ENCODE data around the gene OR52N4. TPM values are rescaled to one million over a fixed set of nuclear protein-coding genes. Genes with fewer than 3 reads are reported as not detected.

Gene OR52N4
- polyA plus RNA-seq, 1 of the 3 experiments (the other 2 are of a cell fraction) = 0.10 TPM

DNA sequence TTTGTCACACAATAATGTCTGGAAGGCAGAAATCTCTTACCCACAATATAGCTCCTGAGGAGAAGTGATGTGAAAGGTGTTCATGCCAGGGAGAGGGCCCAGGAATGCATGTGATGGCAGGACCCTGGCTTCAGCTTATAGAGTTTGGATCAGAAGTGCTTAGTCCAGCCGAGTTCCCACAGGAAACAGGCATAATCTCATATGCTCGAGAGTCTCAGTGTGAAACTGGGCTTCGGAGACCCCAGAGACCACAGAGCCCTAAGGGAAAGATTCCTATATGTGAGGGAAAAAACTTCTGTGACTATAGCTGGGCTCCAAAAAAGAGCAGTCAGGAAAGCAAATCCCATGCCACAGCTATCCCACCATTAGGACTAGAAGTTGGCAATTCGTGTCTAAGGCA, 29.2 kb downstream of the OR52N4 start, which contains the start of gene OR52N5 (continued):
- TF ChIP-seq, protein P1, sequence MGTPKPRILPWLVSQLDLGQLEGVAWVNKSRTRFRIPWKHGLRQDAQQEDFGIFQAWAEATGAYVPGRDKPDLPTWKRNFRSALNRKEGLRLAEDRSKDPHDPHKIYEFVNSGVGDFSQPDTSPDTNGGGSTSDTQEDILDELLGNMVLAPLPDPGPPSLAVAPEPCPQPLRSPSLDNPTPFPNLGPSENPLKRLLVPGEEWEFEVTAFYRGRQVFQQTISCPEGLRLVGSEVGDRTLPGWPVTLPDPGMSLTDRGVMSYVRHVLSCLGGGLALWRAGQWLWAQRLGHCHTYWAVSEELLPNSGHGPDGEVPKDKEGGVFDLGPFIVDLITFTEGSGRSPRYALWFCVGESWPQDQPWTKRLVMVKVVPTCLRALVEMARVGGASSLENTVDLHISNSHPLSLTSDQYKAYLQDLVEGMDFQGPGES (IDR thresholded peaks at IDR 0.05; ENCODE audit: low read depth, low read length) = no peak
- no peak for TF ChIP-seq POLR2AphosphoS5 (IDR thresholded peaks at IDR 0.05; ENCODE audit: low read depth, low read length)

DNA sequence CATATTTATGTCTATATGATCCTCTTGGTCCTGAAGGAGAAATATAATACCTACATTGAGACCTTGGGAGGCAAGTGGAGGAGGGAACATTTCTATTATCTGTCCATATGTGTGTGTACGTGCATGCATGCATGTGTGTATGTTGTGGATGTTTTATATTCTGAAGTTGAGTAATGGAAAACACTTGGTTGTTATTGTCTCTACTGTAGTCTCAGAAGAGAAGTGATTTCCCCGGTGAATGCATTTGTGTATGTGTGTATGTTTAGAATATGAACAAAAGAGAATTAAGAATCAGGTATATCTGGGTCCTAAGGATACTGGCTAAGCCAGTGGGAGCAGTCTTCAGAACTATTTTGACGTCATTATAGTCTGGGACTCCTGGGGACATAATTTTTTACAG, 37.1 kb downstream of the OR52N4 start, which contains the start of gene OR52N1:
TSS of gene OR52N1 (minus strand) at position 101 of the 400 bp plus-strand sequence. CDS start 2,449 bp downstream, outside the sequence.
- CTCF ChIA-PET = no interaction called here
- no peak within 1 kb of the TSS for H3K27ac ChIP-seq (ENCODE audit: low read depth in 2 of 2, low read length in 1 of 2)

DNA sequence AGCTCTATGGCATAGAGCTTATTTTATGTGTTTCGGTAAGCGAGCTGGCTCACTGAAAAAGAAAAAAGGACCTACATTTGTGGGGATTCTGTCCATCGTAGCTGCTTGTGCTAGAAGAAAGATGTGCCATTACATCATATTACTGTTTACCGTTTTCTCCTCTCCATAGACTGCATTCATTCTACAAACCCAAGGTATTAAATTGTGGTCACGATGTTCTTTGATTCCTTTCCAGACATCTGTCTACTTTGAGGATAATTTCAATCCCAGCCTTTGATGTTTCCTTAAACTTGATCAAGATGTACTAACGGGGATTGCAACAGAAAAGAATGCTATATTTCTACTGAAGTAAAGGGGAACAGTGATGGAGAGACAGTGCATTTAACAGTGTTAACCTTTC, 42.5 kb downstream of the OR52N4 start:
- WGBS (ENCODE audit: low lambda C conversion rate) = under 1% methylated on average over 6 of the region's 6 CpGs
- H3K9me2 ChIP-seq = no peaks in the 10 kb centered on the region
- H3K27me3 ChIP-seq (ENCODE audit: insufficient read depth) = no peaks in the 10 kb centered on the region; the same call in 1 of the 2 replicates
- POLR2A ChIA-PET = no interaction called here
- no peaks in the 10 kb centered on the region for H4K20me1 ChIP-seq (ENCODE audit: insufficient read depth)
- TF ChIP-seq, protein P2, sequence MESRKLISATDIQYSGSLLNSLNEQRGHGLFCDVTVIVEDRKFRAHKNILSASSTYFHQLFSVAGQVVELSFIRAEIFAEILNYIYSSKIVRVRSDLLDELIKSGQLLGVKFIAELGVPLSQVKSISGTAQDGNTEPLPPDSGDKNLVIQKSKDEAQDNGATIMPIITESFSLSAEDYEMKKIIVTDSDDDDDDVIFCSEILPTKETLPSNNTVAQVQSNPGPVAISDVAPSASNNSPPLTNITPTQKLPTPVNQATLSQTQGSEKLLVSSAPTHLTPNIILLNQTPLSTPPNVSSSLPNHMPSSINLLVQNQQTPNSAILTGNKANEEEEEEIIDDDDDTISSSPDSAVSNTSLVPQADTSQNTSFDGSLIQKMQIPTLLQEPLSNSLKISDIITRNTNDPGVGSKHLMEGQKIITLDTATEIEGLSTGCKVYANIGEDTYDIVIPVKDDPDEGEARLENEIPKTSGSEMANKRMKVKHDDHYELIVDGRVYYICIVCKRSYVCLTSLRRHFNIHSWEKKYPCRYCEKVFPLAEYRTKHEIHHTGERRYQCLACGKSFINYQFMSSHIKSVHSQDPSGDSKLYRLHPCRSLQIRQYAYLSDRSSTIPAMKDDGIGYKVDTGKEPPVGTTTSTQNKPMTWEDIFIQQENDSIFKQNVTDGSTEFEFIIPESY (IDR thresholded peaks at IDR 0.05; ENCODE audit: borderline replicate concordance, low read depth) = no peak
- TF ChIP-seq FOXM1 (IDR thresholded peaks at IDR 0.05; ENCODE audit: low read depth) (no peak), MEF2A (IDR thresholded peaks at IDR 0.05; ENCODE audit: borderline replicate concordance, low read depth) (no peak), SIN3A (IDR thresholded peaks at IDR 0.05; ENCODE audit: borderline replicate concordance, low read depth, low read length) (no peak), POLR2AphosphoS5 (IDR thresholded peaks at IDR 0.05; ENCODE audit: low read depth, low read length) (no peak), MXI1 (IDR thresholded peaks at IDR 0.05; ENCODE audit: low read depth, low read length) (no peak), RXRA (IDR thresholded peaks at IDR 0.05; ENCODE audit: borderline replicate concordance, low read depth) (no peak), GATA2 (CRISPR knock-in tag; IDR thresholded peaks at IDR 0.05) (no peak), EZH2phosphoT487 (IDR thresholded peaks at IDR 0.05; ENCODE audit: borderline replicate concordance, low read depth) (no peak), NFIC (IDR thresholded peaks at IDR 0.05; ENCODE audit: borderline replicate concordance) (no peak)
- H2AFZ ChIP-seq (ENCODE audit: low read depth) = no peak overlapping the region
- no peak overlapping the region for H3K9ac ChIP-seq
- no peak overlapping the region for H3K27ac ChIP-seq (ENCODE audit: low read depth in 2 of 2, low read length in 1 of 2)
- no peaks in the 10 kb centered on the region for H3K9me3 ChIP-seq
- H3F3A ChIP-seq (replicated peaks; ENCODE audit: insufficient read depth) = no peaks in the 10 kb centered on the region
- H3K36me3 ChIP-seq (replicated peaks in 1 of 2; ENCODE audit: control insufficient read depth in 1 of 2, insufficient read depth in 2 of 2, low read length in 1 of 2) = no peaks in the 10 kb centered on the region
- no peak overlapping the region for H3K4me2 ChIP-seq
- CTCF ChIA-PET = no interaction called here
- DNase-seq = no peak
- no peaks in the 10 kb centered on the region for H3K79me2 ChIP-seq (ENCODE audit: insufficient read depth)
- no peaks in the 10 kb centered on the region for H3K4me1 ChIP-seq (ENCODE audit: control insufficient read depth in 1 of 2, insufficient read depth in 2 of 2, low read depth in 1 of 2, low read length in 1 of 2)
- H3K4me3 ChIP-seq (ENCODE audit: low read depth in 2 of 2, low read length in 1 of 2) = no peak overlapping the region

More for the DNA sequence above, 37.1 kb downstream of the OR52N4 start, which contains the start of gene OR52N1:
- POLR2A ChIA-PET = no interaction called here
- no peak within 1 kb of the TSS for H3K4me3 ChIP-seq (ENCODE audit: low read depth in 2 of 2, low read length in 1 of 2)
- H3K27me3 ChIP-seq (ENCODE audit: insufficient read depth) = no peaks in the 10 kb centered on the region
- H3K9me3 ChIP-seq = no peaks in the 10 kb centered on the region
- DNase-seq = no peak
- no peaks in the 10 kb centered on the region for H4K20me1 ChIP-seq (ENCODE audit: insufficient read depth)
- H3K4me1 ChIP-seq (ENCODE audit: control insufficient read depth in 1 of 2, insufficient read depth in 2 of 2, low read depth in 1 of 2, low read length in 1 of 2) = no peaks in the 10 kb centered on the region
- H3K36me3 ChIP-seq (replicated peaks in 1 of 2; ENCODE audit: control insufficient read depth in 1 of 2, insufficient read depth in 2 of 2, low read length in 1 of 2) = no peaks in the 10 kb centered on the region
- 0% methylated on average over 3 of the region's 3 CpGs for WGBS (ENCODE audit: low lambda C conversion rate)
- no peaks in the 10 kb centered on the region for H3K79me2 ChIP-seq (ENCODE audit: insufficient read depth)
- no peaks in the 10 kb centered on the region for H3K9me2 ChIP-seq
- no peak within 1 kb of the TSS for H3K9ac ChIP-seq
- TF ChIP-seq MEF2A (IDR thresholded peaks at IDR 0.05; ENCODE audit: borderline replicate concordance, low read depth) (no peak), RXRA (IDR thresholded peaks at IDR 0.05; ENCODE audit: borderline replicate concordance, low read depth) (no peak), YY1 (IDR thresholded peaks at IDR 0.05; ENCODE audit: low read depth) (no peak), RCOR1 (IDR thresholded peaks at IDR 0.05; ENCODE audit: low read length) (no peak), TCF12 (IDR thresholded peaks at IDR 0.05) (no peak), GABPA (IDR thresholded peaks at IDR 0.05; ENCODE audit: low read depth) (no peak)
- TF ChIP-seq, protein P2 (IDR thresholded peaks at IDR 0.05; ENCODE audit: borderline replicate concordance, low read depth) = no peak
- no peak within 1 kb of the TSS for H2AFZ ChIP-seq (ENCODE audit: low read depth)
- no peak within 1 kb of the TSS for H3K4me2 ChIP-seq
- no peaks in the 10 kb centered on the region for H3F3A ChIP-seq (replicated peaks; ENCODE audit: insufficient read depth)
